Uterus (tissue), 2 donors: ENCODE results near the gene CKAP2L.

Experiments used
- CTCF ChIP-seq, 4 experiments: fragments of 200-600 bp in 2 of 4; fragments of 450-650 bp in 2 of 4; sonication (generic) in 2 of 4; IDR thresholded peaks; one replicate each; pipeline ENCODE4 v1.5.1; 2016 to 2019; ENCODE audit warnings: antibody characterized with exemption in 4 of 4, mild to moderate bottlenecking in 2 of 4, moderate library complexity in 1 of 4
- POLR2A ChIP-seq, 2 donors: fragments of 450-650 bp; IDR thresholded peaks; one replicate each; pipeline ENCODE4 v1.6.1; 2016; ENCODE audit warnings: antibody characterized with exemption in 2 of 2, mild to moderate bottlenecking in 1 of 2, moderate library complexity in 1 of 2

GRCh38 chr2:112762276-112762675, 2.1 kb downstream of the CKAP2L start:
- TF ChIP-seq CTCF (IDR thresholded peaks at IDR 0.05) = no peak
- TF ChIP-seq POLR2A (IDR thresholded peaks at IDR 0.05) = no peak
